Vagina (tissue), 2 donors: ENCODE results near the gene COL8A2.

Experiments
- CTCF ChIP-seq, 3 experiments: fragments of 450-650 bp in 2 of 3; fragments of 200-600 bp in 1 of 3; sonication (generic) in 1 of 3; IDR thresholded peaks; one replicate each; pipeline ENCODE4 v1.5.1; 2017 to 2019; ENCODE audit warnings: antibody characterized with exemption in 3 of 3, mild to moderate bottlenecking in 2 of 3, moderate library complexity in 2 of 3
- POLR2A ChIP-seq, 2 donors: fragments of 450-650 bp; IDR thresholded peaks; one replicate each; pipeline ENCODE4 v1.6.1; 2017; ENCODE audit warnings: antibody characterized with exemption in 2 of 2, mild to moderate bottlenecking in 2 of 2, moderate library complexity in 2 of 2
- POLR2AphosphoS5 ChIP-seq, 2 donors: sonication (generic); formaldehyde crosslinking; IDR thresholded peaks; one replicate each; pipeline ENCODE4 v1.9.0; 2017; ENCODE audit warnings: antibody characterized with exemption in 2 of 2, mild to moderate bottlenecking in 2 of 2, low read depth in 1 of 2; ENCODE audit not compliant: insufficient read depth in 1 of 2

GRCh38 chr1:36085686-36086526, 39.1 kb downstream of the COL8A2 start:
- TF ChIP-seq POLR2A (IDR thresholded peaks at IDR 0.05) (no peak), CTCF (IDR thresholded peaks at IDR 0.05) (no peak), POLR2AphosphoS5 (IDR thresholded peaks at IDR 0.05; ENCODE audit: insufficient read depth in 1 of 2, low read depth in 1 of 2) (no peak)
